Vagina (tissue), 2 donors: ENCODE data around the gene RNF32. TPM values are rescaled to one million over a fixed set of nuclear protein-coding genes. Genes with fewer than 3 reads are reported as not detected.
"Not testable (repeated sequence)": the region's sequence is repeated elsewhere in the genome, so short reads cannot be mapped to it uniquely, and the experiment has no call there.

Experiments
- DNase-seq, 2 donors: peaks; one replicate each; pipeline ENCODE4 v3.0.0-alpha.2; 2017; ENCODE audit errors: extremely low spot score in 2 of 2
- H3K27ac ChIP-seq: fragments of 200-600 bp; sonication (generic); one replicate; pipeline ENCODE4 v1.5.1; 2019
- H3K27me3 ChIP-seq: fragments of 200-600 bp; sonication (generic); one replicate; pipeline ENCODE4 v1.5.1; 2019
- H3K36me3 ChIP-seq, 2 donors: fragments of 200-600 bp; sonication (generic); one replicate each; pipeline ENCODE4 v1.5.1; 2017 to 2019
- H3K4me1 ChIP-seq: fragments of 200-600 bp; sonication (generic); one replicate; pipeline ENCODE4 v1.5.1; 2019
- H3K4me3 ChIP-seq, 2 donors: fragments of 200-600 bp; sonication (generic); 1 replicate in 1 of 2; 2 replicates in 1 of 2; pipeline ENCODE4 v1.5.1; 2016 to 2019
- H3K9me3 ChIP-seq: fragments of 200-600 bp; sonication (generic); one replicate; pipeline ENCODE4 v1.5.1; 2019
- CTCF ChIP-seq, 3 experiments: fragments of 450-650 bp in 2 of 3; fragments of 200-600 bp in 1 of 3; sonication (generic) in 1 of 3; IDR thresholded peaks; one replicate each; pipeline ENCODE4 v1.5.1; 2017 to 2019; ENCODE audit warnings: antibody characterized with exemption in 3 of 3, mild to moderate bottlenecking in 2 of 3, moderate library complexity in 2 of 3
- POLR2A ChIP-seq, 2 donors: fragments of 450-650 bp; IDR thresholded peaks; one replicate each; pipeline ENCODE4 v1.6.1; 2017; ENCODE audit warnings: antibody characterized with exemption in 2 of 2, mild to moderate bottlenecking in 2 of 2, moderate library complexity in 2 of 2
- POLR2AphosphoS5 ChIP-seq, 2 donors: sonication (generic); formaldehyde crosslinking; IDR thresholded peaks; one replicate each; pipeline ENCODE4 v1.9.0; 2017; ENCODE audit warnings: antibody characterized with exemption in 2 of 2, mild to moderate bottlenecking in 2 of 2, low read depth in 1 of 2; ENCODE audit not compliant: insufficient read depth in 1 of 2
- intact Hi-C: fragments of 100-400 bp; cut with DNase I; formaldehyde crosslinking; loops from one replicate; pipeline ENCODE4 v1.15.1; 2023
- total RNA-seq: library from RNA; depleted of rRNA; stranded (reverse); fragments of >200 nt; gene quantifications from one replicate; pipeline ENCODE4 v1.2.3, GENCODE V29; 2016

Gene RNF32
- total RNA-seq, 1 donor from 2014 or later, result not detected

- H3K27ac ChIP-seq, result no peak overlapping the region
- H3K27me3 ChIP-seq, result no peaks in the 10 kb centered on the region
- H3K4me1 ChIP-seq, result no peaks in the 10 kb centered on the region
- H3K4me3 ChIP-seq, result no peak overlapping the region
- DNase-seq, result no peak
- intact Hi-C loops, result no loop called here
- no peaks in the 10 kb centered on the region for H3K36me3 ChIP-seq
- no peaks in the 10 kb centered on the region for H3K9me3 ChIP-seq
- no peak for TF ChIP-seq POLR2A (IDR thresholded peaks at IDR 0.05)
- no peak for TF ChIP-seq POLR2AphosphoS5 (IDR thresholded peaks at IDR 0.05; ENCODE audit: insufficient read depth in 1 of 2, low read depth in 1 of 2)
- TF ChIP-seq CTCF (IDR thresholded peaks at IDR 0.05), result no peak
Measured at GRCh38 chr7:156618078-156618779, 22.3 kb upstream of the RNF32 start.

GRCh38 chr7:156618780-156619367 lies 21.7 kb upstream of the RNF32 start:
- TF ChIP-seq POLR2A (IDR thresholded peaks at IDR 0.05) (no peak), CTCF (IDR thresholded peaks at IDR 0.05) (no peak), POLR2AphosphoS5 (IDR thresholded peaks at IDR 0.05; ENCODE audit: insufficient read depth in 1 of 2, low read depth in 1 of 2) (no peak)
- intact Hi-C loops, result no loop called here
- Histone ChIP-seq H3K27ac (no peak overlapping the region), H3K4me3 (no peak overlapping the region), H3K27me3 (no peaks in the 10 kb centered on the region), H3K4me1 (no peaks in the 10 kb centered on the region), H3K36me3 (no peaks in the 10 kb centered on the region), H3K9me3 (no peaks in the 10 kb centered on the region)
- no peak for DNase-seq

- intact Hi-C loops, DNase-seq: not testable (repeated sequence)
Measured at GRCh38 chr7:156619488-156620290, 20.9 kb upstream of the RNF32 start.

GRCh38 chr7:156620291-156620675 lies 20.3 kb upstream of the RNF32 start:
- DNase-seq, result no peak
- Histone ChIP-seq H3K4me3 (no peak overlapping the region), H3K4me1 (no peaks in the 10 kb centered on the region), H3K9me3 (no peaks in the 10 kb centered on the region), H3K27ac (no peak overlapping the region), H3K36me3 (no peaks in the 10 kb centered on the region), H3K27me3 (no peaks in the 10 kb centered on the region)
- intact Hi-C loops, result no loop called here
- TF ChIP-seq POLR2AphosphoS5 (IDR thresholded peaks at IDR 0.05; ENCODE audit: insufficient read depth in 1 of 2, low read depth in 1 of 2), result no peak
- no peak for TF ChIP-seq CTCF (IDR thresholded peaks at IDR 0.05)
- TF ChIP-seq POLR2A (IDR thresholded peaks at IDR 0.05), result no peak

More at GRCh38 chr7:156619488-156620290, 20.9 kb upstream of the RNF32 start:
- not testable (repeated sequence) for H3K4me3 ChIP-seq, H3K4me1 ChIP-seq, H3K36me3 ChIP-seq, H3K27ac ChIP-seq, H3K27me3 ChIP-seq, H3K9me3 ChIP-seq

- no peak for TF ChIP-seq POLR2A (IDR thresholded peaks at IDR 0.05)
- TF ChIP-seq CTCF (IDR thresholded peaks at IDR 0.05), result no peak
- Histone ChIP-seq H3K4me1 (no peaks in the 10 kb centered on the region), H3K36me3 (no peaks in the 10 kb centered on the region), H3K27ac (no peak overlapping the region), H3K4me3 (no peak overlapping the region), H3K27me3 (no peaks in the 10 kb centered on the region), H3K9me3 (no peaks in the 10 kb centered on the region)
- intact Hi-C loops, result no loop called here
- DNase-seq, result no peak
Measured at GRCh38 chr7:156621652-156622051, 18.9 kb upstream of the RNF32 start.
